Fibroblast of the aortic adventitia (primary cell): Measurements from ENCODE around the gene CCDC169. TPM values are rescaled to one million over a fixed set of nuclear protein-coding genes. Genes with fewer than 3 reads are reported as not detected.

ENCODE experiments used
- DNase-seq: peaks from one replicate; pipeline ENCODE4 v3.0.0-alpha.2; 2010; ENCODE audit warnings: low read depth
- H3K4me3 ChIP-seq: 2 replicates; pipeline ENCODE4 v1.5.1; 2011; ENCODE audit warnings: low read depth, mild to moderate bottlenecking, control low read depth, low read length, moderate library complexity
- CTCF ChIP-seq: IDR thresholded peaks from 2 replicates; pipeline ENCODE4 v1.5.1; 2011; ENCODE audit warnings: mild to moderate bottlenecking, low read length, control low read depth, inconsistent platforms; ENCODE audit not compliant: insufficient read depth
- total RNA-seq: library from RNA; depleted of rRNA; stranded (reverse); fragments of >200 nt; gene quantifications from 2 replicates; pipeline ENCODE4 v1.2.3, GENCODE V29; 2012; ENCODE audit warnings: low replicate concordance

The CCDC169 gene
- total RNA-seq, result 2.4 and 4.1 TPM in 2 replicates

- H3K4me3 ChIP-seq, result peak within 1 kb of the TSS; percentile 67
- TF ChIP-seq CTCF, result no peak
- peak; percentile 54 for DNase-seq
Observed at GRCh38 chr13:36297366-36298338, at the start of gene CCDC169. CCDC169 (minus strand) TSS chr13:36297814; CDS start chr13:36297719, 95 bp downstream.

GRCh38 chr13:36346222-36347083, 48.8 kb upstream of the CCDC169 start, which contains the start of gene SPART:
SPART (minus strand) TSS chr13:36346394; CDS start chr13:36335830, 10,564 bp downstream.
- peak; percentile 98 for TF ChIP-seq CTCF
- peak within 1 kb of the TSS; percentile 88 for H3K4me3 ChIP-seq
- peak; percentile 95 for DNase-seq

GRCh38 chr13:36345438-36346221, 48.0 kb upstream of the CCDC169 start:
- no peak for TF ChIP-seq CTCF
- peak; percentile 95 for DNase-seq
- H3K4me3 ChIP-seq, result peak overlapping the region; percentile 88

- no peak for TF ChIP-seq CTCF
- H3K4me3 ChIP-seq, result peak overlapping the region; percentile 88
- DNase-seq, result peak; percentile 41
Observed at GRCh38 chr13:36344886-36345437, 47.3 kb upstream of the CCDC169 start.

GRCh38 chr13:36344173-36344572, 46.6 kb upstream of the CCDC169 start:
- peak; percentile 82 for DNase-seq
- no peak for TF ChIP-seq CTCF
- H3K4me3 ChIP-seq, result peak overlapping the region; percentile 88
